ENCODE measurements around the gene ATP5F1D.

ATP5F1D gene

DNA sequence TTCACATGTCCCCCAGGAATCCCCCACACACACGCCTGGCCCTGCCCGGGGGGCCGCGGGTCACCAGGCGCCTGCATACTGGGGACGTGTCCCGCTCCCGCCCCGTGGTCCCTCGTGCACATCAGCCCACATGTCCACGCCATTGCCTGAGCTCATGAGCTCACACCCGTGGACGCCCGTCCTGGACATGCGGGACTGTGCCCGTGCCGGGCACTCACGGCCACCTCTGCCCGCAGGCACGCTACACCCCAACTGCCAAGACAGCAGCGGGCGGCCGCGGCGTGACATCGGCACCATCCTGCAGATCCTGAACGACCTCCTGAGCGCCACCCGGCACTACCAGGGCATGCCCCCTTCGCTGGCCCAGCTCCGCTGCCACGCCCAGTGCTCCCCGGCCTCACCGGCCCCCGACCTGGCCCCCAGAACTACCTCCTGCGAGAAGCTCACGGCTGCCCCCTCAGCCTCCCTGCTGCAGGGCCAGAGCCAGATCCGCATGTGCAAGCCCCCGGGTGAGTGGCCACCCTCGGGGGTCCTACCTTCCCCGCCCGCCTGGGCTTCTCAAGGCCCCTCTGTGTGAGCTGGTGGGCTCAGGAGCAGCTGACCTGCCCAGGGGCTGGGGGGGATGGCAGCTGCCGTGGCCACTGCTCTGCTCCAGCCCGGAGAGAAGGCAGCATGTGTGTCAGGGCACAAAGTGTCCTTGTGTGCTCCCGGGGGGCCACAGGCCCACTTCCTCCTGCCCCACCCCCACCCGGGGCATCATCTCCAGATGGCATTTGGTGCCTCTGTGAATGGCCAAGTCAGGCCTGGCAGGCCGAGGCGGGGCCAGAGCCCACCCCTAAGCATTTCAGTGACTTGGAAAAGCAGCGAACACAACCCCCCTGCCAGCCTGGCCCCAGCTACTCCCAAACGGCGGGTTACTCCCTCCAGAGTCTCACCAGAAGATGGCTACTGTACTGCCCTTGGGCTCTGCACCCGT is 13.9 kb downstream of the ATP5F1D start:
- TF ChIP-seq CTCF (IDR thresholded peaks at IDR 0.05; ENCODE audit: low read depth, low read length) = no peak
- no peak overlapping the region for H3K4me3 ChIP-seq (ENCODE audit: low read depth, low read length)
- H3K27me3 ChIP-seq (ENCODE audit: insufficient read depth, low read depth, severe bottlenecking) = no peaks in the 10 kb centered on the region
- H3K27ac ChIP-seq = no peak overlapping the region
- no peaks in the 10 kb centered on the region for H3K9me3 ChIP-seq (ENCODE audit: severe bottlenecking)
- H3K36me3 ChIP-seq = peaks cover 73% of the 10 kb centered on the region
- DNase-seq = no peak

- peaks cover 60% of the 10 kb centered on the region for H3K36me3 ChIP-seq
- no peak for TF ChIP-seq CTCF (IDR thresholded peaks at IDR 0.05; ENCODE audit: low read depth, low read length)
- no peak overlapping the region for H3K27ac ChIP-seq
These were observed 15.3 kb downstream of the ATP5F1D start for GRCh38 chr19:1256646-1257474.

GRCh38 chr19:1257475-1258162 is 16.1 kb downstream of the ATP5F1D start:
- Histone ChIP-seq H3K27me3 (ENCODE audit: insufficient read depth, low read depth, severe bottlenecking) (no peaks in the 10 kb centered on the region), H3K36me3 (peaks cover 53% of the 10 kb centered on the region), H3K4me3 (ENCODE audit: low read depth, low read length) (no peak overlapping the region), H3K27ac (no peak overlapping the region), H3K9me3 (ENCODE audit: severe bottlenecking) (no peaks in the 10 kb centered on the region)
- no peak for DNase-seq
- no peak for TF ChIP-seq CTCF (IDR thresholded peaks at IDR 0.05; ENCODE audit: low read depth, low read length)

More at GRCh38 chr19:1256646-1257474, 15.3 kb downstream of the ATP5F1D start:
- no peaks in the 10 kb centered on the region for H3K27me3 ChIP-seq (ENCODE audit: insufficient read depth, low read depth, severe bottlenecking)
- no peak overlapping the region for H3K4me3 ChIP-seq (ENCODE audit: low read depth, low read length)
- H3K9me3 ChIP-seq (ENCODE audit: severe bottlenecking) = no peaks in the 10 kb centered on the region
- DNase-seq = no peak

- Histone ChIP-seq H3K27me3 (ENCODE audit: insufficient read depth, low read depth, severe bottlenecking) (no peaks in the 10 kb centered on the region), H3K4me3 (ENCODE audit: low read depth, low read length) (no peak overlapping the region), H3K9me3 (ENCODE audit: severe bottlenecking) (no peaks in the 10 kb centered on the region), H3K36me3 (peaks cover 48% of the 10 kb centered on the region), H3K27ac (no peak overlapping the region)
- DNase-seq = no peak
- TF ChIP-seq CTCF (IDR thresholded peaks at IDR 0.05; ENCODE audit: low read depth, low read length) = no peak
These were observed 16.6 kb downstream of the ATP5F1D start for GRCh38 chr19:1258163-1258492.

DNA sequence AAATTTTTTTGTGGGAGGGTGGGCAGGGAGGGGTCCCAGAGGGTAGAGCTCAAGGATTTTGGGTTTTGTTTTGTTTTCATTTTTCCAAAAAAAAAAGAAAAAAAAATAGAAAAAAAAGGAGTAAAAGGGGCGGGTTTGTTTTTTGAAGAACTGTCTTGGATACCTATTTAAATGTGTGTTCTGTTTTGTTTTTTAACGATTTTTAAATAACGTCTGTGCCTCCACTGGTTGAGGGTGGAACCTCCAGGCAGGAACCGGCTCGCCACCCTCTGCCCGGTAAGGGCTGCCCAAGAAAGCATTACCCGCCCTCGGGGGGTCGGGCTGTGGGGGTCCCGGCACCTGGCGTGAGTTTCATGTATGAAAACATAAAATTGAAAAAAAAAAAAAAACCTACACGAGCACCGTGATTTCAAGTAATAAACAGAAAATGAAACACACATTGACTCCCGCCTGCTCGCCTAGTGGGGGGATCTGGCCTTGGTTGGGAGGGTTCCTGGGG is 17.2 kb downstream of the ATP5F1D start:
- H3K27me3 ChIP-seq (ENCODE audit: insufficient read depth, low read depth, severe bottlenecking) = no peaks in the 10 kb centered on the region
- TF ChIP-seq CTCF (IDR thresholded peaks at IDR 0.05; ENCODE audit: low read depth, low read length) = no peak
- H3K9me3 ChIP-seq (ENCODE audit: severe bottlenecking) = no peaks in the 10 kb centered on the region
- no peak for DNase-seq
- no peak overlapping the region for H3K4me3 ChIP-seq (ENCODE audit: low read depth, low read length)
- peak overlapping the region; percentile 57 for H3K27ac ChIP-seq
- H3K36me3 ChIP-seq = peaks cover 42% of the 10 kb centered on the region

Measured in WERI-Rb-1 (cell line).